Measurements from ENCODE around the gene RELT.

The RELT gene

GRCh38 chr11:73404506-73405145, 28.4 kb downstream of the RELT start:
- no peak for DNase-seq (ENCODE audit: low read depth)

- no peak for DNase-seq (ENCODE audit: low read depth)
Measured at GRCh38 chr11:73405146-73405510, 28.9 kb downstream of the RELT start.

- DNase-seq (ENCODE audit: low read depth), result no peak
Measured at GRCh38 chr11:73406131-73406530, 29.9 kb downstream of the RELT start.

GRCh38 chr11:73406619-73407018, 30.4 kb downstream of the RELT start:
- DNase-seq (ENCODE audit: low read depth), result no peak

GRCh38 chr11:73409431-73409830, 33.2 kb downstream of the RELT start:
- no peak for DNase-seq (ENCODE audit: low read depth)

GRCh38 chr11:73410627-73411026, 34.4 kb downstream of the RELT start:
- DNase-seq (ENCODE audit: low read depth), result no peak

GRCh38 chr11:73411031-73411430, 34.8 kb downstream of the RELT start:
- DNase-seq (ENCODE audit: low read depth), result no peak

GRCh38 chr11:73412308-73412707, 36.1 kb downstream of the RELT start:
- no peak for DNase-seq (ENCODE audit: low read depth)

GRCh38 chr11:73413256-73413655, 37.1 kb downstream of the RELT start:
- DNase-seq (ENCODE audit: low read depth), result no peak

- DNase-seq (ENCODE audit: low read depth), result no peak
Measured at GRCh38 chr11:73414977-73415651, 38.9 kb downstream of the RELT start.

GRCh38 chr11:73415854-73416615, 39.8 kb downstream of the RELT start:
- no peak for DNase-seq (ENCODE audit: low read depth)

- no peak for DNase-seq (ENCODE audit: low read depth)
Measured at GRCh38 chr11:73416786-73417185, 40.6 kb downstream of the RELT start.

GRCh38 chr11:73420136-73420535, 43.9 kb downstream of the RELT start:
- no peak for DNase-seq (ENCODE audit: low read depth)

- DNase-seq (ENCODE audit: low read depth), result no peak
Measured at GRCh38 chr11:73422886-73423285, 46.7 kb downstream of the RELT start.

GRCh38 chr11:73423506-73423905, 47.3 kb downstream of the RELT start:
- no peak for DNase-seq (ENCODE audit: low read depth)

- DNase-seq (ENCODE audit: low read depth), result no peak
Measured at GRCh38 chr11:73425108-73425507, 48.9 kb downstream of the RELT start.

GRCh38 chr11:73426219-73426850, 50.1 kb downstream of the RELT start:
- no peak for DNase-seq (ENCODE audit: low read depth)

- DNase-seq (ENCODE audit: low read depth), result no peak
Measured at GRCh38 chr11:73428227-73428626, 52.0 kb downstream of the RELT start.

- DNase-seq (ENCODE audit: low read depth), result no peak
Measured at GRCh38 chr11:73428699-73429098, 52.5 kb downstream of the RELT start.

GRCh38 chr11:73429121-73429750, 53.0 kb downstream of the RELT start:
- DNase-seq (ENCODE audit: low read depth), result no peak

GRCh38 chr11:73430326-73430725, 54.1 kb downstream of the RELT start:
- no peak for DNase-seq (ENCODE audit: low read depth)

- no peak for DNase-seq (ENCODE audit: low read depth)
Measured at GRCh38 chr11:73431396-73431795, 55.2 kb downstream of the RELT start.

Measured in activated gamma-delta T cell treated with anti-CD3 and anti-CD28 coated beads, Interleukin-2, amount 50 U/mL, for 16 hours (primary cell).